Medulla oblongata (tissue), 1 donor: ENCODE data around the gene FCER2.

Source experiments
- DNase-seq: peaks from one replicate; pipeline ENCODE4 v3.0.0-alpha.2; 2015; ENCODE audit errors: extremely low spot score

Gene FCER2

GRCh38 chr19:7677669-7678311 lies 24.1 kb downstream of the FCER2 start:
- DNase-seq: no peak

GRCh38 chr19:7676854-7677253 lies 25.1 kb downstream of the FCER2 start, which contains the start of gene MCEMP1:
Gene MCEMP1 (plus strand): TSS chr19:7677090. CDS start chr19:7677121, 31 bp downstream.
- DNase-seq: no peak

DNA sequence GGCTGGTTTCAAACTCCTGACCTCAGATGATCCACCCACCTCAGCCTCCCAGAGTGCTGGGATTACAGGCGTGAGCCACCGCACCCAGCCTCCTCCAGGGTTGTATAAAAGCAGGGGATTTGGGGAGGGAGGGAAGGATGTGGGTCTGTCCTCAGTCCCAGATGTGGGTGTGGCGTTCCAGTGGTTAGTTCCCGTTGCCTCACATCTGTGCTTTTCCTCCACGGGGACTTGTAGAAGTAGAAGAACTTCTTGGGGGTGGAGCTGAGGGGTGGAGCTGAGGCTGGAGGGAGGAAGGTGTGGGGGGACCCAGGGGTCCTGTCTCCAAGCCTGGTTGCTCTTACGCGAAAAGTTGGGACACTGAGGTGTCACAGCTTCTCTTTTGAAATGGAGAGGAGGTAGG lies 25.6 kb downstream of the FCER2 start:
- DNase-seq: no peak

- peak; percentile 6 for DNase-seq
Observed at GRCh38 chr19:7674010-7675005, 27.6 kb downstream of the FCER2 start.

GRCh38 chr19:7672522-7672921 lies 29.4 kb downstream of the FCER2 start:
- DNase-seq: no peak

- no peak for DNase-seq
Observed at GRCh38 chr19:7670790-7671189, 31.1 kb downstream of the FCER2 start.

DNA sequence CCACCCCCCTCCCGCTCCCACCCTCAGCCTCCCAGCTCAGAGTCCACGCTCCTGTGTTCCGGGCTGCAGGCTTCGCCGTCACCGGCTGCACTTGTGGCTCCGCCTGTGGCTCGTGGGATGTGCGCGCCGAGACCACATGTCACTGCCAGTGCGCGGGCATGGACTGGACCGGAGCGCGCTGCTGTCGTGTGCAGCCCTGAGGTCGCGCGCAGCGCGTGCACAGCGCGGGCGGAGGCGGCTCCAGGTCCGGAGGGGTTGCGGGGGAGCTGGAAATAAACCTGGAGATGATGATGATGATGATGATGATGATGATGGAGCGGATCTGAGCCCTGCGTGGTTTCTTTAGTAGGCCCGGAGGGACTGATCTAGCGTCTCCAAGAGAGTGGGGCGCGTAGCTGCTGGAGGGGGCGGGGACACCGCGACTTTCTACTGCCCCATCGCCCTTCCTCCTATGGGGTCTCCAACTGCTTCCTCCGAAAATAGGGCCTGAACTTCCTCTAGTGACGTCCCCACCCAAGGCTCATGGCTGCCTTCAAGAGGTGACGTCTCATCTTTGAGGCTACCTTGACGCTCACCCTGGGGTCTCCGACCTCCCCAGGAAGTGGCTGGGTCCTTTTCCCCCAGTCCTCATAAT lies 31.7 kb downstream of the FCER2 start:
- DNase-seq: no peak

DNA sequence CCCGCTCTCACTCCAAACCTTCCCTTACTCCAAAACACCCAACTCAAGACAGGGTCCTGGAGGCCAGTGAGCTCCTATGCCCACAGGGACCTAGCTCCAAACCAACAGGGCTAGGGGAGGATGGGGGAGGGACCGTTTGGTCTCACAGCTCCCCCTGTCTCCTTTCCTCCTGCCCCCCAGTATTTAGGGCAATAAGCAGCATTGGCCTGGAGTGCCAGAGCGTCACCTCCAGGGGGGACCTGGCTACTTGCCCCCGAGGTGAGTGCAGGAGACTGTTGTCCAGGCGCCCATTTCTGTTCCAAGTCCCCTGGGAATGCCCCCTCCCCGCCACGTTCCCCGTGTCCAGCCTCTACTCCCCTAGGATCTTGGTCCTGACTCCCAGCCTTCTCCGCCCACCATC lies 32.3 kb downstream of the FCER2 start:
- no peak for DNase-seq

DNA sequence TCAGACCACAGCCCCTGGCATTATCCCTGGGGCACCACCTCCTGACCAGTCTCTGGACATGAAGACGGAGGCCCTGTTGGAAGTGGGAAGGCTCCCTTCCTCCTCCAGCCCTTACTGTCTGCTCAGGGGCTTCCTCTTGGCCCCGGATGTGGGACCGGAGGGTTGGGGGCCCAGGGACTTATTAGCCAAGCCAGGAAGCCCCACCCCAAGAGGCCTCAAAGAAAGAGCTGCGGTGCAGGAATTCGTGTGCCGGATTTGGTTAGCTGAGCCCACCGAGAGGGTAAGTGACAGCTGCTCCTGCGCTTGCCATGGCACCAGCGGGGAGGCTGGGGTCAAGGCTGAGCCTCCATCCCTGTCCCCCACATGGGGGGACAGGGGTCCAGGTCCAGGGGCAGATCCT lies 33.1 kb downstream of the FCER2 start, which contains the start of gene RETN:
Gene RETN (plus strand): TSS at position 208 of the 400 bp plus-strand sequence. CDS start 278 bp downstream, outside the sequence.
- no peak for DNase-seq

DNA sequence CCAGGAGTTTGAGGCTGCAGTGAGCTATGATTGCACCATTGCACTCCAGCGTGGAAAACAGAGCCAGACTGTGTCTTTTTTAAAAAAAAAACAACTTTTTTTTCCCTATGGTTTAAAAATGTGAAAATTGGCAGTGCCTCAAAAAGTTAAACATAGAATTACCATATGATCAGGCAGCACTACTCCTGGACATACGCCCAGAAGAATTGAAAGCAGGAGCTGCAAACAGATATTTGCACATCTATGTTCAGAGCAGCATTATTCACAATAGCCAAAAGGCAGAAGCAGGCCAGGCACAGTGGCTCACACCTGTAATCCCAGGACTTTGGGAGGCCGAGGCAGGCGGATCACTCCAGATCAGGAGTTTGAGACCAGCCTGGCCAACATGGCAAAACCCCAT lies 36.9 kb downstream of the FCER2 start:
- no peak for DNase-seq

DNA sequence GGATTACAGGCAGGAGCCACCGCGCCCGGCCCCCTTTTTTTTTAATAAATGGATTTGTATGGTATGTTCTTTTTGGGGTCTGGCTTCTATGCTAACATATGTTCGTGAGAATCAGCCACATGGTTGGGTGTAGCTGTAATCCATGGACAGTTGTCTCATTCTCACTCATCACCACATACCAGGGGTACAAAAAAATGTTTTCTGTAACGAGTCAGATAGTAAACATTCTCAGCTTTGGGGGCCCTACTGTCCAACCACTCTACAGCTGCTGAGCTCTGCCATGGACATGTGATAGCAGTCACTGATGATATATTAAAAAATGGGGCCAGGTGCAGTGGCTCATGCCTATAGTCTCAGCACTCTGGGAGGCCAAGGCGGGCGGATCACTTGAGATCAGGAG lies 38.2 kb downstream of the FCER2 start:
- no peak for DNase-seq

- no peak for DNase-seq
Observed at GRCh38 chr19:7662657-7663056, 39.3 kb downstream of the FCER2 start.

GRCh38 chr19:7661744-7662538 lies 40.0 kb downstream of the FCER2 start:
- no peak for DNase-seq

- peak; percentile 65 for DNase-seq
Observed at GRCh38 chr19:7658219-7658686, 43.7 kb downstream of the FCER2 start.

- DNase-seq: no peak
Observed at GRCh38 chr19:7657131-7657751, 44.7 kb downstream of the FCER2 start.

DNA sequence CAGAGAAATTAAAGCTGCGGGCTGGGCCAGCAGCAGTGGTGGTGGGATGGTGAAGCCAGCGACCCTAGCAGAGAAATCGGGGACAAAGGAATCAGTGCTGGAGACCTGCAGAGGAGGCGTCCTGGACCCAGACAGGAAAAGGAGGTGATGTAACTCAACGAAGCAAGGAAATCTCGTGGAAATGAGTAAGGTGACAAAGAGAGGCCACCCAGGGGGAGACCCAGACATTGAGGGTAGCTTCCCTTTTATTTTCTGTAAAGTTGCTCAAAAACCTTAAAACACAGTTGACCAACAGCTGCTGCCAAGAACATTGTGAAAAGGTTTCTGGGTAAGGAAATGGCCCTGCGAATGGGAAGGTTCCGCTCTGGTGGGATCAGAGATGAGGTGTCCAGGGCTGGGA lies 46.4 kb downstream of the FCER2 start:
- DNase-seq: no peak

- DNase-seq: no peak
Observed at GRCh38 chr19:7654401-7654800, 47.5 kb downstream of the FCER2 start.

- peak; percentile 84 for DNase-seq
Observed at GRCh38 chr19:7652061-7652641, 49.8 kb downstream of the FCER2 start.

DNA sequence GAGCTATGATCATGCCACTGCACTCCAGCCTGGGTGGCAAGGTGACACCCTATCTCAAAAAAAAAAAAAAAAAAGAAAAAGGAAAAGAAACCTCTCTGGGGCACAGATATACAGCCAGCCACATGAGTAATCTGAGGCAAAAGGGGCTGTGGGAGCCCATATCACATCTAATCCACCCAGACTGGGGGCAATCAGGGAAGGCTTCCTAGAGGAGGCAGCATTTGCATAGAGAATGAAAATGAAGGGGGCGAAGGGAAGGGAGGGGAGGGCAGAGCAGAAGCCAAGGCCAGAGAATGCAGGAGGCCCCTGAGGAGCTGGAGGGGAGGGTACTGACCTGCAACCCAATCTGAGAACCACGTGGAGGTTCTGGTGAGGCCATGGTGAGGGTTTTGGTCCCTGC lies 51.8 kb downstream of the FCER2 start:
- no peak for DNase-seq

DNA sequence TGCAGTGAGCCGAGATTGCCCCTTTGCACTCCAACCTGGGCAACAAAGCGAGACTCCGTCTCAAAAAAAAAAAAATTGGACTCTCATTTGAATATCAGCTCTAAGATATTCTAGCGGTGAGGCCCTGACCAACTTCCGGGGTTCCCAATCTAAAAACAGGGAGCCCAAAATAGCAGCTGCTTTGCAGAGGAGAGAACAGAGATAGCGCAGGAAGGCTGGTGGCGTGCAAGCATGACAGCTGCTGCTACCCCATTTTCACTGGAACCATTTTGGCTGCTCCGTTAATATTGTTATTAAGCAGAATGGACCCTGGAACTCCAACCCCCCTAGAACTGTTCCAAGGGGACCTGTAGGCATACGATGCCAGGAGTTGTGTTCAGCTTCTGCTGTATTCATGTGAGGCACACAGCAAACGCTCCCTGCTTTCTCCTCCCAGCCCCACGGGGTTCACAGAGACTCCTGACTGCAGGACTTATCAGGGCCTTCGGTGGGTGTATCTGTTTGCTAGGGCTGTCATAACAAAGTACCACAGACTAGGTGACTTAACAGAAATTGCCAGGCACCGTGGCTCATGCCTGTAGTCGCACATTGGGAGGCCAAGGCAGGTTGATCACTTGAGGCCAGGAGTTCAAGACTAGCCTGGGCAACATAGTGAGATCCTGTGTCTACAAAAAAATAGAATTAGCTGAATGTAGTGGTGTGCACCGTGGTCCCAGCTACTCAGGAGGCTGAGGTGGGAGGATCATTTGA lies 53.5 kb downstream of the FCER2 start:
- no peak for DNase-seq
